ENCODE measurements around the gene SRP68. TPM values are rescaled to one million over a fixed set of nuclear protein-coding genes. Genes with fewer than 3 reads are reported as not detected.
A peak's percentile ranks its signal among the peaks of the same experiment; 100 is the strongest.

The SRP68 gene
- total RNA-seq, 1 donor from 2014 or later, result 31.7 TPM

DNA sequence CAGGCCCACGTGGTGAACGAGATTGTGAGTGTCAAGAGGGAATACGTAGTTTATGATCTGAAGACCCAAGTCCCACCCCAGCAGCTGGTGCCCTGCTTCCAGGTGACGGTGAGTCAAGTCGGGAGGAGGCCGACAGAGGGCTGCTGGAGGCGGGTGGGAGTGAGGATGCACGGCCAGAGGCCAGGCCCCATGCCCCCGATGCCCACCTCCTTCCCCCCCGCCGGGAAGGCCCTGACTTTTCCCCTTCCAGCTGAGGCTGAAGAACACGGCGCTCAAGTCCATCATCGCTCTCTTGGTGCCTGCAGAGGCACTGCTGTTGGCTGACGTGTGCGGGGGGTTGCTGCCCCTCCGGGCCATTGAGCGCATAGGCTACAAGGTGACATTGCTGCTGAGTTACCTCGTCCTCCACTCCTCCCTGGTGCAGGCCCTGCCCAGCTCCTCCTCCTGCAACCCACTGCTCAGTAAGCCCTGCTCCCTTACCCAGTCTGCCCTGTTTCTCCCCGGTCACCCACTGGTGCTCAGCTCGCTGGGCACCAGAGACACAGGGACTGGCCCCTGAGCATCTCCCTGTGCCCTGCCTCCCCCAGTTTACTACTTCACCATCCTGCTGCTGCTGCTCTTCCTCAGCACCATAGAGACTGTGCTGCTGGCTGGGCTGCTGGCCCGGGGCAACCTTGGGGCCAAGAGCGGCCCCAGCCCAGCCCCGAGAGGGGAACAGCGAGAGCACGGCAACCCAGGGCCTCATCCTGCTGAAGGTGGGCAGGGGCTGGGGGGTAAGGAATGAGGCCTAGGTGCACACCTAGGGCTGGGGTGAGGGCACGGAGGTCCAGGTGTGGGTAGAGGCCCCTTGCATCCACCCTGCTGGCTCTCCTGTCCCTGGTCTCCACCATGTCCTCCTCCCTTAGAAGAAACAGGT lies 9.2 kb upstream of the SRP68 start:
- Histone ChIP-seq H3K4me1 (peaks cover 25% of the 10 kb centered on the region), H3K9me3 (ENCODE audit: low read depth) (no peaks in the 10 kb centered on the region), H3K4me2 (no peak overlapping the region), H3K4me3 (no peak overlapping the region), H4K20me1 (ENCODE audit: low read depth) (peaks cover 30% of the 10 kb centered on the region), H3F3A (ENCODE audit: low read depth) (peaks cover 24% of the 10 kb centered on the region), H3K36me3 (no peaks in the 10 kb centered on the region), H3K27ac (no peak overlapping the region), H3K79me2 (ENCODE audit: low read depth) (no peaks in the 10 kb centered on the region), H3K9ac (no peak overlapping the region), H3K27me3 (peaks cover 42% of the 10 kb centered on the region), H2AFZ (replicated peaks) (no peak overlapping the region)
- H3K27ac Mint-ChIP-seq, result peak overlapping the region; percentile 19
- H3K9me3 Mint-ChIP-seq, result no peaks in the 10 kb centered on the region
- no peak for DNase-seq (ENCODE audit: low spot score)
- H3K4me3 Mint-ChIP-seq, result peak overlapping the region; percentile 41
- peaks cover 4% of the 10 kb centered on the region for H3K36me3 Mint-ChIP-seq
- H3K4me1 Mint-ChIP-seq, result peaks cover 14% of the 10 kb centered on the region
- peaks cover 43% of the 10 kb centered on the region for H3K27me3 Mint-ChIP-seq (ENCODE audit: insufficient read depth, low read depth)
- TF ChIP-seq EZH2 (IDR thresholded peaks at IDR 0.05) (no peak), CTCF (IDR thresholded peaks at IDR 0.05) (no peak), EZH2phosphoT487 (IDR thresholded peaks at IDR 0.05) (no peak)

DNA sequence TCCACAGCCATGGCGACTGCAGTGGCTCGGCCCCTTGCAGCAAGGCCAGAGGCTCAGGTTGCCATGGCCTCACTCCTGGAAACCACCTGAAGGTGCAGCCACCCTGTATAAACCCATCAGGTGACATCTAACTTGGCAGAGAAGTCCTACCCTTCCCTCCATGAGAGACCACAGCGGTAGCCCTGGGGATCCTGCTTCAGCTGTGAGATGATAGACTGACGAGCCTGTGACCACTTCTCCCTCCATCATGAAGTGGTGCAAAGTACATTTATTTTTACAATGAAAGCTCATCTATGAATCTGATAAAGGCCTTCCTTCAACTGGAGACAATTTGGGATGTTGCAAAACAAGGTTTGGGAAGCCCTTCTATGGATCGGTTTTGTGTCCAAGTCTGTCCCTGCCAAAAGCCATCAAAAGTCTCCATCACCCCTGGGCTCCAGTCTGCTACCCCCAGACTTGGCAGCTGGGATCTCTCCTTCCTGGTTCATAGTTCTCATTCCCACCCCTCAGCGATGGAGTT lies 8.5 kb upstream of the SRP68 start:
- no peaks in the 10 kb centered on the region for H3K9me3 Mint-ChIP-seq
- no peak for TF ChIP-seq CTCF (IDR thresholded peaks at IDR 0.05)
- no peak for TF ChIP-seq EZH2 (IDR thresholded peaks at IDR 0.05)
- no peak for TF ChIP-seq EZH2phosphoT487 (IDR thresholded peaks at IDR 0.05)
- Histone ChIP-seq H3K79me2 (ENCODE audit: low read depth) (no peaks in the 10 kb centered on the region), H3K4me1 (peaks cover 29% of the 10 kb centered on the region), H3K36me3 (no peaks in the 10 kb centered on the region), H4K20me1 (ENCODE audit: low read depth) (peaks cover 37% of the 10 kb centered on the region), H3F3A (ENCODE audit: low read depth) (peaks cover 26% of the 10 kb centered on the region), H3K9me3 (ENCODE audit: low read depth) (no peaks in the 10 kb centered on the region), H3K9ac (no peak overlapping the region), H3K27me3 (peaks cover 49% of the 10 kb centered on the region), H3K4me3 (no peak overlapping the region), H2AFZ (replicated peaks) (no peak overlapping the region), H3K27ac (no peak overlapping the region), H3K4me2 (peak overlapping the region; percentile 83)
- peak overlapping the region; percentile 41 for H3K4me3 Mint-ChIP-seq
- H3K4me1 Mint-ChIP-seq, result peaks cover 14% of the 10 kb centered on the region
- peaks cover 50% of the 10 kb centered on the region for H3K27me3 Mint-ChIP-seq (ENCODE audit: insufficient read depth, low read depth)
- peak overlapping the region; percentile 69 for H3K27ac Mint-ChIP-seq
- H3K36me3 Mint-ChIP-seq, result peaks cover 4% of the 10 kb centered on the region
- no peak for DNase-seq (ENCODE audit: low spot score)

GRCh38 chr17:76079956-76080767 lies 7.8 kb upstream of the SRP68 start:
- Histone ChIP-seq H3K27me3 (peaks cover 56% of the 10 kb centered on the region), H3K79me2 (ENCODE audit: low read depth) (no peaks in the 10 kb centered on the region), H4K20me1 (ENCODE audit: low read depth) (peaks cover 43% of the 10 kb centered on the region), H3F3A (ENCODE audit: low read depth) (peaks cover 32% of the 10 kb centered on the region), H3K4me3 (peak overlapping the region; percentile 40), H2AFZ (replicated peaks) (no peak overlapping the region), H3K4me2 (peak overlapping the region; percentile 83), H3K27ac (no peak overlapping the region), H3K9ac (no peak overlapping the region), H3K4me1 (peaks cover 34% of the 10 kb centered on the region), H3K9me3 (ENCODE audit: low read depth) (no peaks in the 10 kb centered on the region), H3K36me3 (no peaks in the 10 kb centered on the region)
- DNase-seq (ENCODE audit: low spot score), result peak; percentile 60
- no peak overlapping the region for H3K4me3 Mint-ChIP-seq
- no peaks in the 10 kb centered on the region for H3K9me3 Mint-ChIP-seq
- peaks cover 57% of the 10 kb centered on the region for H3K27me3 Mint-ChIP-seq (ENCODE audit: insufficient read depth, low read depth)
- TF ChIP-seq EZH2 (IDR thresholded peaks at IDR 0.05) (peak; percentile 25), EZH2phosphoT487 (IDR thresholded peaks at IDR 0.05) (peak; percentile 29), CTCF (IDR thresholded peaks at IDR 0.05) (peak; percentile 33)
- peaks cover 17% of the 10 kb centered on the region for H3K4me1 Mint-ChIP-seq
- H3K36me3 Mint-ChIP-seq, result peaks cover 4% of the 10 kb centered on the region
- peak overlapping the region; percentile 69 for H3K27ac Mint-ChIP-seq

Data from neural progenitor cell (in vitro differentiated cells).